ENCODE data around the gene SLC22A23.

DNA sequence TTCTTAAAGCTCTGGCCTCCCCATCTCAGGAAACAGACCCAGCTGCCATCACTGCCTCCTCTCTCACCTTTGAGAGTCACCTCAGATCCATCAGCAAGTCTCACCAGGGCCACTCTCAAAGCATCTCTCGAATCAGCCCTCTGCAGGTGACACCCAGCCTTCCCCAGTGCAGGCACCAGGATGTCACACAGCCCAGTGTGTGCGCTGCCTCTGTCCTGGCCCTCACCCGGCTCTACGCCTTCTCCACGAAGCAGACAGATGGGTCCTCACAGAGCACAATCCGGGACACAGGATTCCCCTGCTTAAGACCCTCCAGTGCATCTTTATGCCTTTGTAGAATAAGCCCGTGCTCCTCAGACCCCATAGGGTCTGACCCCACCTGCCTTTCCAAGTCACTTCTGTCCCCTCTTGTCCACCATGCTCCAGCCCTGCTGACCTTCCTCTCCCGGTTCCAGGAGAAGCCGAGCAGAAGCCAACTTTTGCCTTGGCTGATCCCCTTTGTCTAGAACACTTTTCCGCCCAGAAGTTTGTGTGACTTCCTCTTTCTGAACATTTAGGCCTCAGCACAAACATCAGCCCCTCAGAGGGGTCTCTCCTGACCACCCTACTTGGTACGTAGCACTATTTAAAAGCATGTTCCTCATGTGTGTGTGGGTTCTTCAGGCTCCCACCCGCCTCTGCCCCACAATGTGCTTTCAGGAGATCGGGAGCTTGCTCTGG is 137.9 kb downstream of the SLC22A23 start:
- no peak for TF ChIP-seq CTCF (IDR thresholded peaks at IDR 0.05)
- TF ChIP-seq POLR2A (IDR thresholded peaks at IDR 0.05), result no peak
